Measurements from ENCODE around the gene LENEP.
"Not testable (repeated sequence)": the region's sequence is repeated elsewhere in the genome, so short reads cannot be mapped to it uniquely, and the experiment has no call there.

Gene LENEP

DNA sequence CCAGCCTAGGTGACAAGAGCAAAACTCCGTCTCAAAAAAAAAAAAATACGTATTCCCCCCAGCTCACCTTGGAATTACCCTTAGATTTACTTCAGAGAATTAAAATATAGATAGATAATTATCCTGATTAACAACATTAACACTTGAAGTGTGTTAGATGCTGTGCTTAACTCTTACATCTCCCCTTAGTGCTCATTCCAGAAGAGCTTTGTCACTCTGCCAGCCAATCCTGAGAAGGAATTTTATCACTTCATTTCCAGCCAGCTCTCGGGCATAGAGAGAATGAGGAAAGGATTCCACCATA is 21.2 kb upstream of the LENEP start:
- H3K4me2 ChIP-seq (ENCODE audit: low read length), result peak overlapping the region; percentile 97
- H3K4me3 ChIP-seq (ENCODE audit: low read length), result peak overlapping the region; percentile 77
- no peaks in the 10 kb centered on the region for H3K9me3 ChIP-seq (replicated peaks; ENCODE audit: low read length)
- no peaks in the 10 kb centered on the region for H3K27me3 ChIP-seq (ENCODE audit: control insufficient read depth, insufficient read depth, low read length)
- peak overlapping the region; percentile 94 for H3K9ac ChIP-seq (ENCODE audit: low read depth, low read length)
- peaks cover 59% of the 10 kb centered on the region for H3K4me1 ChIP-seq (ENCODE audit: control insufficient read depth, insufficient read depth, low read length)
- peaks cover 15% of the 10 kb centered on the region for H3K36me3 ChIP-seq (ENCODE audit: insufficient read depth, low read length)

DNA sequence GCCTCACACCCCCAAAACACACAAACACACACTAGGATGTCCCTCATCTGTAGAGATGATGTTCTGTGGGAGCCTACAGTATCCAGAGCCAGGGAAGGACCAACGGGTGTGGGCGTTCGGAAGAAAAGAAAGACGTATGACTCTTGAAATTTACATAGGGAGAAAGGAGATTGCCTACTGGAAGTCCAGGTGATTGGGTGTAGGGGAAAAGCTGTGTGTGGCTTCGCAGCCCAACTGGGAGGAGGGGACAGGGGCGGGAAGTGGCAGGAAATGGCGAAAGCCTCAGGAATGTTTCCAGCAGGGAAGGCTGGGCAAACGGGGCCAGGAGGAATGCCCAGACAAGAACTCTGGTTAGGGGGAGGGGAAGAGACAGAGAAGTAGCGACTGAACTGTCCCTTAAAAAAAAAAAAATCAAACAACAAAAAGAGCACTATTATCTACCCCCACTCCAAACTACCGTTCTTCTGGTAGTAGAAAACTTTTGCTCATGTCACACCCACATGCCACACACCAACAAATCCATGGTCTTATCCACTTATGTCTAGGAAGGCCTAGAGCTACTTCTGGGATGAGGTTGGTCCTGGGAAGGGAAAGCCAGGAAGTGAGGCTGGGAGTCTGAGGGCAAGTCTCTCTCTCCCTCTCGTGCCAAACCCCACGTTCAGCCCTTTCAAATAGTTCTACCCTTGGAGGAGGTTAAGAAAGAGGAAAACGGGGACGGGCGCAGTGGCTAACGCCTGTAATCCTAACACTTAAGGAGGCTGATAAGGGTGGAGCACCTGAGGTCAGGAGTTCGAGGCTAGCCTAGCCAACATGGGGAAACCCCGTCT is 20.7 kb upstream of the LENEP start:
- peak overlapping the region; percentile 97 for H3K4me2 ChIP-seq (ENCODE audit: low read length)
- no peaks in the 10 kb centered on the region for H3K27me3 ChIP-seq (ENCODE audit: control insufficient read depth, insufficient read depth, low read length)
- peak overlapping the region; percentile 77 for H3K4me3 ChIP-seq (ENCODE audit: low read length)
- H3K9ac ChIP-seq (ENCODE audit: low read depth, low read length), result peak overlapping the region; percentile 94
- H3K4me1 ChIP-seq (ENCODE audit: control insufficient read depth, insufficient read depth, low read length), result peaks cover 54% of the 10 kb centered on the region
- peaks cover 10% of the 10 kb centered on the region for H3K36me3 ChIP-seq (ENCODE audit: insufficient read depth, low read length)
- no peaks in the 10 kb centered on the region for H3K9me3 ChIP-seq (replicated peaks; ENCODE audit: low read length)

DNA sequence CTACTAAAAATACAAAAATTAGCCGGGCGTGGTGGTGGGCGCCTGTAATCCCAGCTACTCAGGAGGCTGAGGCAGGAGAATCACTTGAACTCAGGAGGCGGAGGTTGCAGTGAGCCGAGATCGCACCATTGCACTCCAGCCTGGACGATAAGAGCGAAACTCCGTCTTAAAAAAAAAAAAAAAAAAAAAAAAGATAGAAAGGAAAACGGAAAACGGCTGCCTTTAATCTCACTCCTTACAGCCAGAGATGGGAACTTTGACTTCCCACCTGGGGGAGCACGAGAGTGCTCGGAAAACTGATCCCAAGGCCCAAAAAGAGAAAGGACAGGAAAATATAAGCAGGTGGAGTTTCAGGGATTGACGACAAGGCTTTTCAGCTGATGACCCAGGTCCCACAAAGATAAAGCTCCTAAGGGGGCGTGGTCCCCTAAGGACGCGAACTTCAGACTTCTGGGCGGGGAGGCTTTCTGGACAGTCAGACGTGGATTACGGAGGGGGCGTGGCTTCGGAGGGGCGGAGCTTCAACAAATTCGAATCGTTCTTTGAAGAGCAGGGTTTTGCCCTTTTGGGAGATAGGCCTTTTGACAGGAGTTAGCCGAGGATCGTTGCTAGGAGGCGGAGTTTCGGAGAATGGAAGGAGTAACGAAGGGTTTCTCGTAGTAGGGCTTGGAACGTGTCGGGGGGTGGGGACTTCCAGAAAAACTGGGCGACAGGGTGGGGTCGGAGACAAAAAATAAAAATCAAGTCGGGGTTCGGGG is 19.9 kb upstream of the LENEP start:
- Histone ChIP-seq H3K4me1 (ENCODE audit: control insufficient read depth, insufficient read depth, low read length) (peaks cover 46% of the 10 kb centered on the region), H3K27me3 (ENCODE audit: control insufficient read depth, insufficient read depth, low read length) (no peaks in the 10 kb centered on the region), H3K36me3 (ENCODE audit: insufficient read depth, low read length) (peaks cover 5% of the 10 kb centered on the region), H3K9me3 (replicated peaks; ENCODE audit: low read length) (no peaks in the 10 kb centered on the region), H3K4me2 (ENCODE audit: low read length) (peak overlapping the region; percentile 97), H3K9ac (ENCODE audit: low read depth, low read length) (peak overlapping the region; percentile 94), H3K4me3 (ENCODE audit: low read length) (peak overlapping the region; percentile 77)

DNA sequence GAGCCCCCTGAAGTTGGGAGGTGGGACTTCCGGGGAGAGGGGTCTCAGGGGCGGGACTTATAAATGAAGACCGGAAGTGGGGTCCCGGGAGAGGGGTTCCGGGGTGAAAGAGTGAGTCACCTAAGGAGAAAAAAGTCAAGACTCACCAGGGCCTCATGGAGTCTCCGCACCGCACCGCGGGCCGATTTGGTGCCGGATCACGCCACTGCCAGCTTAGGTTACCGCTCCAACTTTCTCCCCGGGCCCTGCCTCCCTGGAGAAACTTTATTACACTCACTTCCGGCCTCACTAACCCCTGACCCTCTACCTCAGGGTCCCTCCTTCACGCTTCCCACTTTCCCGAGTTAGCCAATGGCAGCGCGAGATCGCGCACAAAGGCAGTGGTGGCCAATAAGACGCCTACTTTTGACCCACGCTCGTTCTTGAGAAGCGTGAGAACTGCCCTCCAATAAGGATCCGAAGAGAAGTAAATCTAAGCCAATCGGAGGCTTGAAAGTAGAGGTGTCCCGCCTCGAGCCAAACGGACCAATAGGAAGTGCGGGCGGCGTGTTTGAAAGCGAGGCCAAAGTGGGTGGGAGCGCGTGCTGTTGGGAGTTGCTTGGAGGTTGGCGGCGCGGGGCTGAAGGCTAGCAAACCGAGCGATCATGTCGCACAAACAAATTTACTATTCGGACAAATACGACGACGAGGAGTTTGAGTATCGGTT is 19.1 kb upstream of the LENEP start, which contains the start of gene CKS1B:
TSS of gene CKS1B (plus strand) at position 580 of the 706 bp plus-strand sequence. CDS start at position 645, 65 bp downstream.
- Histone ChIP-seq H3K4me3 (ENCODE audit: low read length) (peak within 1 kb of the TSS; percentile 78), H3K27me3 (ENCODE audit: control insufficient read depth, insufficient read depth, low read length) (no peaks in the 10 kb centered on the region), H3K9ac (ENCODE audit: low read depth, low read length) (peak within 1 kb of the TSS; percentile 94), H3K9me3 (replicated peaks; ENCODE audit: low read length) (no peaks in the 10 kb centered on the region), H3K36me3 (ENCODE audit: insufficient read depth, low read length) (peaks cover 5% of the 10 kb centered on the region), H3K4me1 (ENCODE audit: control insufficient read depth, insufficient read depth, low read length) (peaks cover 39% of the 10 kb centered on the region), H3K4me2 (ENCODE audit: low read length) (peak within 1 kb of the TSS; percentile 97)

DNA sequence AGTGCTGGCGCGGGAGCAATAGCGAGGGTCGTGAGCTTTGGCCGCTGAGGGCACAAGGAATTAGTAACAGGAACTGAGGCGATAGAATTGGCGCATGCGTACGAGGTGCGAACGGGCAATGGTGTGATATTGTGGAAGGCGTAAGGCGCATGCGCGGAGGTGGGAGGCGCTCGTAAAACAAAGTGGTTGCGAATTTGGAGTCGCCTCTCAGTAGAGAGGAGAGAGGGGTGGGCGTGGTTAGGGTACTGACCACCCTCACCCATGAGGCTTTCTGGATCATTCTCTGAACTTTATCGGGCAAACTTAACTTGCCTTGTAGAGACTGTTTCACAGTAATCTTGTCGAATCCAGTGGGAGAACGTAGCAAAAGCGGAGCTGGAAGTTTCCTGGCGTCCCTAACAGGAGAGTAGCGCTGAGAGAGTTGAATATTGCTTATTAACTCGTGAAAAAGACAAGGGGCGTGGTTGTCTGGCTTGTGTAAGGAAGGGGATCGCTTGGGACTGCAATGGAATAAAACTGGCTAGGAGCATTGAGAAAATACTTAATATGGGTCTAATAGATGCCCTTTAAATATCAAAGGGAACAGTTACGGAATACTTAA is 18.5 kb upstream of the LENEP start:
- Histone ChIP-seq H3K4me3 (ENCODE audit: low read length) (peak overlapping the region; percentile 78), H3K27me3 (ENCODE audit: control insufficient read depth, insufficient read depth, low read length) (no peaks in the 10 kb centered on the region), H3K4me1 (ENCODE audit: control insufficient read depth, insufficient read depth, low read length) (peaks cover 36% of the 10 kb centered on the region), H3K4me2 (ENCODE audit: low read length) (peak overlapping the region; percentile 93), H3K9ac (ENCODE audit: low read depth, low read length) (peak overlapping the region; percentile 94), H3K36me3 (ENCODE audit: insufficient read depth, low read length) (peaks cover 9% of the 10 kb centered on the region), H3K9me3 (replicated peaks; ENCODE audit: low read length) (no peaks in the 10 kb centered on the region)

DNA sequence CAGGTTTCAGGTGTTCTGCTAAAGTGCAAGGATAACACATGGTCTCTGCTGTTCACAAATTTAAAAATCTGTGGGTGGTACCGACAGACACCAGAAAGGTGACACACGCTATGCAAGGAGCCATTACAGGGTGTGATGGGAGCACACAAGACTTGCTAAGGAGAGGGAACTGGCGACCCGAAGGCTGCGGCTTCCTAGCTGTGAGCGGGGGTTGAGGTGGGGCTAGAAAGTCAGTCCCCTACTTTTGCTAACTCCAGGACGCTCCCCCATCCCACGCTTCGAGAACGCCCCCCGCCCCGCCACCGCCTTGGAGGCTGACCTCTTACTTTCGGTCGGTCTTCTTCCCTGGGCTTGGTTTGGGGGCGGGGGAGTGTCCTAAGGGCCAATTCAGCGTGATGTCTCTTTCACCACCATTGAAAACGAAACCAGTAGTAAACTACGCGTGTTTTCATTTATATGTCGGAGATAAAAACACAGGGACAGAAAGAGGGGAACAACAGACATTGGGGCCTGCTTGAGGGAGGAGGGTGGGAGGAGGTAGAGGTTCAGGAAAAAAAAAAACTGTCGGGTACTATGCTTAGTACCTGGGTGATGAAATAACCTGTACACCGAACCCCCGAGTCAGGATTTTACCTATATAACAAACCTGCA is 17.9 kb upstream of the LENEP start:
- Histone ChIP-seq H3K27me3 (ENCODE audit: control insufficient read depth, insufficient read depth, low read length) (no peaks in the 10 kb centered on the region), H3K4me3 (ENCODE audit: low read length) (peak overlapping the region; percentile 78), H3K9me3 (replicated peaks; ENCODE audit: low read length) (no peaks in the 10 kb centered on the region), H3K9ac (ENCODE audit: low read depth, low read length) (peak overlapping the region; percentile 94), H3K36me3 (ENCODE audit: insufficient read depth, low read length) (peaks cover 9% of the 10 kb centered on the region), H3K4me2 (ENCODE audit: low read length) (peak overlapping the region; percentile 93), H3K4me1 (ENCODE audit: control insufficient read depth, insufficient read depth, low read length) (peaks cover 33% of the 10 kb centered on the region)

DNA sequence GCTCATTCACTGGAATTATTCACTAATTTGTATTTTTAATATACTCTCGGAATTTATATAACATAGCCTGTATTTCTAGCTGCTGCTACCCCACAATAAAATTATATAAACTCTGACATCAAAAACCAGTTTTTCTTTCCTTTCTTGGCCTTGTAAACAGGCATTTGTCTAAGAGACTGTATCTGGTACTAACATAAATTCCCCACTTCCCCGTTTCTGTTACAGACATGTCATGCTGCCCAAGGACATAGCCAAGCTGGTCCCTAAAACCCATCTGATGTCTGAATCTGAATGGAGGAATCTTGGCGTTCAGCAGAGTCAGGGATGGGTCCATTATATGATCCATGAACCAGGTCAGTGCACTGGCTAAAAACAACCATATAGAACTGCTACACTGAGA is 15.6 kb upstream of the LENEP start:
- H3K36me3 ChIP-seq (ENCODE audit: insufficient read depth, low read length); H3K27me3 ChIP-seq (ENCODE audit: control insufficient read depth, insufficient read depth, low read length); H3K4me2 ChIP-seq (ENCODE audit: low read length); H3K4me3 ChIP-seq (ENCODE audit: low read length); H3K9ac ChIP-seq (ENCODE audit: low read depth, low read length); H3K9me3 ChIP-seq (replicated peaks; ENCODE audit: low read length): not testable (repeated sequence)
- peaks cover 20% of the 10 kb centered on the region for H3K4me1 ChIP-seq (ENCODE audit: control insufficient read depth, insufficient read depth, low read length)

DNA sequence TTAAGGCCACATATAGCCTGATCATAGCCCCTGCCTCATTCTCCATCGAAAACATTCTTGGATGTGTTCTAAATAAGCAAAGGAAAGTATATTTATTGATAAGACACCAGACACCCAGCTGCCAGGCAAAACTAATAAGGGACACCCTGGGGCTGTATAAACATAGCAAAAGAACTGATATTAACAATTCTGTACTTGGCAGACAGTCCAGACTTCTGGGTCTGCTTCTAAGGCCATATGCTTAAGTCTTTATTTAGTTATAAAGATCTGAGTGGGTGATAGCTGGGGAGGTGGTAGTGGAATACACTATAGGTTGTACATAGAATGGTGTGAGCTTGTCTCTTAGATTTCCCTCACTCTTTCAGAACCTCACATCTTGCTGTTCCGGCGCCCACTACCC is 15.0 kb upstream of the LENEP start:
- Histone ChIP-seq H3K27me3 (ENCODE audit: control insufficient read depth, insufficient read depth, low read length) (no peaks in the 10 kb centered on the region), H3K4me1 (ENCODE audit: control insufficient read depth, insufficient read depth, low read length) (peaks cover 17% of the 10 kb centered on the region), H3K9ac (ENCODE audit: low read depth, low read length) (no peak overlapping the region), H3K4me2 (ENCODE audit: low read length) (no peak overlapping the region), H3K4me3 (ENCODE audit: low read length) (no peak overlapping the region), H3K36me3 (ENCODE audit: insufficient read depth, low read length) (peaks cover 9% of the 10 kb centered on the region), H3K9me3 (replicated peaks; ENCODE audit: low read length) (no peaks in the 10 kb centered on the region)

DNA sequence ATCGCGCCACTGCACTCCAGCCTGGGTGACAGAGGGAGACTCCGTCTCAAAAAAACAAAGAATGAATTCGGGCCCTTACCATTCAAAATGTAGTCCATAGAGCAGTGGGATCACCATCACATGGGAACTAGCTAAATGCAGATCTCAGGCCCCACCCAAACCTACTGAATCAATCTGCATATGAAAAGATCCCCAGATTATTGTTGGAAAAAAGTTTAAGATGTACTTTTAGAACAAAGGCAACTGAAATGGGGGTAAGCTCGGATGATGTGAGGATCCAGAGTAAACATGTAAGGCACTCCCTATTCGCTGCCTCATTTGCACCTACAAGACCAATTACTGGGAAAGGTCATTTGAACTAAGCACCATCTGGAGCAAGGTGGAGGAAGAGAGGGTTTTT is 11.0 kb upstream of the LENEP start:
- Histone ChIP-seq H3K4me2 (ENCODE audit: low read length) (peak overlapping the region; percentile 84), H3K36me3 (ENCODE audit: insufficient read depth, low read length) (peaks cover 15% of the 10 kb centered on the region), H3K27me3 (ENCODE audit: control insufficient read depth, insufficient read depth, low read length) (no peaks in the 10 kb centered on the region), H3K9ac (ENCODE audit: low read depth, low read length) (peak overlapping the region; percentile 69), H3K4me1 (ENCODE audit: control insufficient read depth, insufficient read depth, low read length) (peaks cover 16% of the 10 kb centered on the region), H3K4me3 (ENCODE audit: low read length) (peak overlapping the region; percentile 75), H3K9me3 (replicated peaks; ENCODE audit: low read length) (no peaks in the 10 kb centered on the region)

DNA sequence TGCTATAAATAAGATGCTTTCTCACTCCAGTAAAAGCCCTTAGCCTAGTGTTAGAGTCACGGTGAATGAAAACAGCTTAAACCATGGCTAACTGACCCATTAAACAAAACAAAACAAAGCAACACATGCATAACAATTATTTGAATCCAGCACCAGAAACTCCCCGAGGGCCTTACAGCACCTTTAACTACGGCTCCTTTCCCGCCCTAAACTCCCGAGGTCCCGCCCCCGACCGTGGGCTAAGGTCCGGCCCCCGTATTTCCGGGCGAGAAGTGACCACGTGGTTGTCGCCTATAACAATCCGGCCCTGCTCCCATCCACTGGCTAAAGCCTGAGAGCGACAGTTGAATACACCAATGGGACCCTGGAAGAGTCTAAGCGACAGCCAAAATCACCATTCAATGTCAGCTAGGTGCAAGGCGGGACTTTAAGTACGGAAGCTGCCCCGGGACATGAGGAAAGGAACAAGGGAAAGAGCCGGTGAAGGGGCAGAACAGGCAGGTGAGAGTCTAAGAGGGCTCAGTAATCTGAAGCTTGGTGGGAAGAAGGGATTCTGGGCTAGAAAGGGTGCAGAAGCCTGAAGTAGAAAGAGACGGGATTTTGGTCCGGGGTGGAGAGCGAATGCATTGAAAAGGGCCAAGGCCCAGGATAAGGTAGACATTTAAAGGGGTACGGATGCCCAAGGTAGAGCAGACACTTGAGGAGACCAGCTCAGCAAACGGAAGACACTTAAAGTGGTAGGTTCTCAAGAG is 10.3 kb upstream of the LENEP start, which contains the start of gene FLAD1:
TSS of gene FLAD1 (plus strand) at position 448 of the 752 bp plus-strand sequence. CDS start 351 bp downstream, outside the sequence.
- peak within 1 kb of the TSS; percentile 75 for H3K4me3 ChIP-seq (ENCODE audit: low read length)
- peak within 1 kb of the TSS; percentile 89 for H3K4me2 ChIP-seq (ENCODE audit: low read length)
- no peaks in the 10 kb centered on the region for H3K27me3 ChIP-seq (ENCODE audit: control insufficient read depth, insufficient read depth, low read length)
- peaks cover 16% of the 10 kb centered on the region for H3K4me1 ChIP-seq (ENCODE audit: control insufficient read depth, insufficient read depth, low read length)
- no peaks in the 10 kb centered on the region for H3K9me3 ChIP-seq (replicated peaks; ENCODE audit: low read length)
- peak within 1 kb of the TSS; percentile 88 for H3K9ac ChIP-seq (ENCODE audit: low read depth, low read length)
- peaks cover 22% of the 10 kb centered on the region for H3K36me3 ChIP-seq (ENCODE audit: insufficient read depth, low read length)

Data from skeletal muscle satellite cell (primary cell).